Mammary epithelial cell (primary cell): ENCODE data around the gene RAB6D.

Experiments
- CTCF ChIP-seq, 2 donors: IDR thresholded peaks in 1 of 2; conservative IDR thresholded peaks in 1 of 2; 2 replicates each; pipeline ENCODE4 v1.5.1; 2011 to 2012; ENCODE audit warnings: inconsistent platforms in 2 of 2, low read length in 2 of 2, mild to moderate bottlenecking in 2 of 2, control low read depth in 1 of 2, low read depth in 1 of 2; ENCODE audit not compliant: insufficient read depth in 1 of 2; ENCODE audit errors: extremely low read depth in 1 of 2
- EZH2 ChIP-seq: IDR thresholded peaks from 2 replicates; pipeline ENCODE4 v1.6.1; 2012; ENCODE audit warnings: low read length, inconsistent platforms, borderline replicate concordance

GRCh38 chr2:131408207-131408606 lies 44.2 kb upstream of the RAB6D start:
- TF ChIP-seq CTCF (conservative IDR thresholded peaks at IDR 0.05 in 1 of 2, IDR thresholded peaks at IDR 0.05 in 1 of 2; ENCODE audit: extremely low read depth in 1 of 2, insufficient read depth in 1 of 2, low read depth in 1 of 2, low read length in 2 of 2) (no peak), EZH2 (no peak)
